Activated CD4-positive, alpha-beta T cell treated with anti-CD3 and anti-CD28 coated beads for 48 hours (primary cell): ENCODE measurements around the gene RGS3.
"Not testable (repeated sequence)": the region's sequence is repeated elsewhere in the genome, so short reads cannot be mapped to it uniquely, and the experiment has no call there.

ENCODE experiments used
- DNase-seq: peaks from one replicate; pipeline ENCODE4 v3.0.0-alpha.2; 2020

RGS3 gene

DNA sequence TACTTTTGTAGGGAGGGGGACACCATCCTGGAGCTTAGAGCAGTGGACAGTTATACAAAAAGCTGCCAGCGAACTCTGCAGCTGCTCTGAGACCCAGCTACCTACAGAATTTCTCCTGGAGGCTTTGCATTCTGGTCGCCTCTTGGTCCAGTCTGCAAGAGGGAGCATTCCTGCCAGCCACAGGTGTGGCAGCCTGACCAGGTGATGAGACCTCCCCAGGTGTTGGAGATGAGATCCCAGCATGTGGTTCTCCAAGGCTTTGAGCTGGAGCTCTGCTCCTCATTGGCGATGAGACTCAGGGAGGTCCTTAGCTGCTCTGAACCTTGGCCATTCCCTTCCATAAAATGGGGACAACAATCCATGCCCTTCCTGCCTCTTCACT lies 69.3 kb downstream of the RGS3 start:
- no peak for DNase-seq

DNA sequence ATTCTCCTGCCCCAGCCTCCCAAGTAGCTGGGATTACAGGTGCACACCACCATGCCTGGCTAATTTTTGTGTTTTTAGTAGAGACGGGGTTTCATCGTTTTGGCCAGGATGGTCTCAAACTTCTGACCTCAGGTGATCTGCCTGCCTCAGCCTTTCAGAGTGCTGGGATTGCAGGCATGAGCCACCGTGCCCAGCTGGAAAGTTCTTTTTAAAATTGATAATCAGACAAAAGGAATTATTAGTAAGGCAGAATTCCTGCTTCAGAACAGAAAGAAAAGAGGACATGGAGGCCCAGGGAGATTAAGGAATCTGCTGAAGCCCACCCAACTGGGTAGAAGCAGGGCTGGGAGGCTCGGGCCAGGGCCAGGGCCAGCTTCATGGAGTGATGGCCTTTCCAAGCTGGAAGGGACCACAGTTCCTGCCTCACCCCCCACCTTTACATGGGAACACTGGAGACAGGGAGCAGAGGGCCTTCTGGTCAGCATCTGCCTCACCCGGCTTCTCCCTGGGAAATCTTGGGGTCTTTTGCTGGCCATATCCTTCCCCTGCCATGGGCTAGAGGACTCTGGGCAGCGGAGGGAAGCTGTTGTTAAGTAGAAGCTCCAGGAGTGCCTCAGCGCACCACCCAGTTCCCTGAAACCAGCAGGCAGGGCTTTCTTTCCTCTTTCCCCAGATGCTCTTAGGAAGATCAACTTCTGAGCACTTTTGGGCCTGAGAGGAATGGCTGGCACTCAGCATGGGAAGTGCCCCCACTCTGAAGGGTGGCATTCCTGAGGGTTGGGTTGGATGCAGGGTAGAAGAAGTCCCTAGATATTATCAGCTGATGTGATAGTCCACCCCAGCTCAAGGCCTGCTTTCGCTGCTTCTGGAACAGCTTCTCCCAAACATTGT lies 70.1 kb downstream of the RGS3 start:
- no peak for DNase-seq

DNA sequence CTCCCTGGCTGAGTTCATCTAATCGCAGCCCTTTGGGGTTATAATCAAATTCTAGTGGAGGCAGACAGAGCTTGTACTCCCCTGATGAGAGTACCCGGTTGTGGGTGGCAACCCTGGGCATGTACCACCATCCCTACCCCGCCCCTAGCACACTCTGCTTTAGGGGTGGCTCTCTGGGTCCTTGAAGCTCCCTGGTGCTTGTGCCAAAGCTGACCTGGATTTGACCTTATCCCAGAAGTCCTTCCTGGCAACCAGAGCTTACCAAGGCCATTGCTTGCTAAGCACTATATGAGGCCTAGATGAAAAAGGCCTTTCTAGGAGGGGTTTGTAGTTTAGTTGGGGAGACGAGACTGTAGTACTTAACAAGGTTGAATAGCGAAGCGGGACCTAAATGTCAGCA lies 72.2 kb downstream of the RGS3 start:
- DNase-seq: no peak

DNA sequence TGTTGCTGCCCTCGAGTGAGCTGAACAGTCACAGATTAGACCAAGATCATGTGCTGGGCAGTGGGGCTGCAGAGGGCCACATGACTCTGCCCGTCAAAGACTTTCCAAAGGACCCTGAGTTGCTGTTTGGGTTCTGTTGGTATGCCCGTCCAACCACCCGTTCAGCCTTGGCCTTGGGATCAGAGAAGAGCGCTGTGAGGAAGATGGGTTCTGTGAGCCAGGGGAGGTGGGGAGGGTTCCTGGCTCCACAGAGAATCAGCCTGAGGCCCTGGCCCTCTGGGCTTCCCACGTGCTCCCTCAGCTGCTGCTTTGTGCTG lies 72.6 kb downstream of the RGS3 start:
- DNase-seq: no peak

- no peak for DNase-seq
Measured at GRCh38 chr9:113536483-113537228, 73.1 kb downstream of the RGS3 start.

DNA sequence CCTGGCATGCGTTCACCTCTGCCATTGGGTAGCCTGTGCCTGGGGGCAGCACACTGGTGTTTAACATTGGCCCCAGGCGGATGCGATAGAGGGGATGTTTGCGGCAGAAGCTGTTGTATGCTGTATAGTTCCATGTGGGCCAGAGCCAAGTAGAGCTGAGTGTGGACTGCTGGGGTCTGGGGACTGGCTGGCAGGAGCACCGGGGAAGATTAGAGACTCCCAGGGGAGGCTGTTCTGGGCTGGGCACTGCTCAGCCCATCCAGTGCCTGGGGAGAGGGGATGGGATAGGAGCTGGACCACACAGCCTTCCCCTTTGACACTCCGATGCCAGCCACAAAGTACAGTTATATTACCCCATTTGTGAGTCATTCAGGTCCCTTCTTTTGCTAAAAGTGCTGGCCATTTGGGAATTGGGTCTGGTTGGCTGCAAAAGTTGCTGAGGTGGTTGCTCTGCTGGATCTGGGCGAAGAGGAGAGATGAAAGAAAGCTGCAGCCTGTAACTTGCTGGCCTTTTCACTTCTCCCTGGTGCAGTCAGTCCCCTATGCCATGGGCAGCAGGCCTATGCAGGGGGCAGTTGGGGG lies 73.8 kb downstream of the RGS3 start:
- DNase-seq: no peak

DNA sequence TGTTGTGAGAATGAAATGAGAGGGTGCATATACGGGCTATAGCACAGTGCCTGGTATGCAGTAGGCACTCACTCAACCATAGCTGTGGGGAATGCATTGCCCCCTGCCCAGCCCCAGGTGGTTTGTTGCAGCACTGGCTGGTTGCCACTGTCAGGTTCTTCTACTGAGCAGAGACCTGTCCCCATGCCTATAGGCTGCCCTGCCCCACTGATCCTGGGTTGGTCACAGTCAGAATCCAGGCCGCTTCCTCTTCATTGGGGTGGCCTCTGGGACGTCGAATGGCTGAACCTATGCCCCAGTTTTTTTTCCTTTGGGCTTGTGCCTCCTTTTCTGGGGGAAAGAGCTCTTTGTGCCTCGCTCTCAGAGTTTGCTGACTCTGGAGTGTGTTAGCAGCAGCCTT lies 74.6 kb downstream of the RGS3 start:
- no peak for DNase-seq

DNA sequence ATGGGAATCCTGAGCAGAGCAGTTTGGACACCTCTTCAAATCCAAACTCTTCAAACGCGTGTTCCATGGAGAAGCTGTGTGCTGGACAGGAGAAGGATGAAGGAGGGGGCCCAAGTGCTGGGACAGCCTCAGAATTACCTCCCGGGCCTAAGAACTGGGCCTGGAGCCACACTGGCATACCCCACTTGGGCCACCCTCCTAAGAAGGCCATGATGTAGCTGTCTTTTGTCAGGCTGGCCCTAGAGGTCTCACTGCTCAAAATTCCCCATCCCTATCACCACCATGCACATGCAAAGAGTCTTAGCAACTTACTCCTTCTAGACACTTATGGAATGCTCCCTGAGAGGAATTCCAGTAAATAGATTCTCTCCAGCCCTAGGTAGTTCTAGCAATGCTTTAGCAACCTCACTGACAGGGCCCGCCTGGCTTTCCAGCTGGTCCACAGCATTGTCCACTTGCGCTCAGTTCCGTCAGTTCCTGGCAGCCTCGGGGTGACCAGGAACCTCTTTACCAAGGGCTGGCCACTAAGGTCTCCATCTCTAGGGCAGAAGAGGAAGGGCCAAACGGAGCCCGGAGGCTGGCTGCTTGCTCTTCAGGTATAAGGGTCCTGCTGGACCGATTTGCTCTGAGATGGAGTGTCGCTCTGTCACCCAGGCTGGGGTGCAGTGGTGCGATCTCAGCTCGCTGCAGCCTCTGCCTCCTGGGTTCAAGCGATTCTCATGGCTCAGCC lies 75.3 kb downstream of the RGS3 start:
- no peak for DNase-seq

- no peak for DNase-seq
Measured at GRCh38 chr9:113540466-113540865, 76.9 kb downstream of the RGS3 start.

- DNase-seq: no peak
Measured at GRCh38 chr9:113541019-113541900, 77.7 kb downstream of the RGS3 start.

- no peak for DNase-seq
Measured at GRCh38 chr9:113542006-113542405, 78.5 kb downstream of the RGS3 start.

GRCh38 chr9:113542741-113543140 lies 79.2 kb downstream of the RGS3 start:
- no peak for DNase-seq

DNA sequence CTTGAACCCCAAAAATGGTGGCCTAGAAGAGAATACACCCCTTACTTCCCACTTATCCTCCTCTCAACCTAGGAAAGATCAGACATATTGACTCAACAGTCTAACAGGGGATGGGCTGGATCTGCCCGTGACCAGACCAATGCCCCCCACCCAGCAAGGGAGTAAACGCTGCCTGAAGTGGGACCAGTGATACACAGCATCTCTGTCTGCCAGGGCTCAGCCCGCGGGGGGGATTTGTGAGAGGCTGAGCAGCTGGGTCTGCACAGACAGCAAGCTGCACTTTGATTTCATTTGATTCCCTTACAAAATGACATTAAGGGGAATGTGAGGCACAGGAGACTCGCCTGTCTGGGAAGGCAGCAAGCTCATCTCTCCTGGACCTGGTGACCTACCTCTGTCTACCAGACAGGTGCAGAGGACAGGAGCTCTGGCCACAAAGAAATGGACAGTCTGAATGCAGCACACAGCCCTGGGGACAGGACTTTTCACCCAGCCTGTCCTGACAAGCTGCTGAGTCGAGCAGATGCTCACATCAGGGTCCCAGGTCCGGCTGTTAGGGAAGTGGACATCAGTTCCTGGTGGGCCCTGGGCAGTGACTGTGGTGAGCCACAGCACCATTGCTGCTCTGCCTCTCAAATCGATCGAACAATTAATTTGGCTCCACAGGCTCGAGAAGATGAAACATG lies 79.9 kb downstream of the RGS3 start:
- DNase-seq: no peak

- DNase-seq: no peak
Measured at GRCh38 chr9:113543982-113544303, 80.4 kb downstream of the RGS3 start.

DNA sequence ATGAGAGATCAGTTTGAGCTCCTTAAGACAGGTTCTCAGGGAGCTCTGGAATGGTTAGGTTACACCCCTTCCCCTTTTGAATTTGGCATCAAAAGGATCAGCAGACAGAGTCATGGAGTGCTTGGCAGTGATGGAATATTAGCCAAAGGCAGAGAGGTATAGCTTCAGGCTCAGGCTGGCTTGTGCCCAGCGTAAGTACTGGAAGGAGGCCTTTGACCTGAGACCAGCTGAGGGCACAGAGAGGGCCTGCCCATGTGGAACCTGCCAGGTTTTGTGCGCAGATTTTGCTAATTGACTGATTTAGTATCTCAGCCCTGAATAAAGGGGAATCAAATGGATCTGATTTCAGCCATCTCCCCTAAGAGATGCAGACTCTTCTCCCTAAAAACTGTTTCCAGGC lies 81.5 kb downstream of the RGS3 start:
- no peak for DNase-seq

GRCh38 chr9:113546566-113546965 lies 83.0 kb downstream of the RGS3 start:
- no peak for DNase-seq

- DNase-seq: no peak
Measured at GRCh38 chr9:113547501-113547900, 84.0 kb downstream of the RGS3 start.

- peak; percentile 49 for DNase-seq
Measured at GRCh38 chr9:113548221-113549041, 84.9 kb downstream of the RGS3 start.

DNA sequence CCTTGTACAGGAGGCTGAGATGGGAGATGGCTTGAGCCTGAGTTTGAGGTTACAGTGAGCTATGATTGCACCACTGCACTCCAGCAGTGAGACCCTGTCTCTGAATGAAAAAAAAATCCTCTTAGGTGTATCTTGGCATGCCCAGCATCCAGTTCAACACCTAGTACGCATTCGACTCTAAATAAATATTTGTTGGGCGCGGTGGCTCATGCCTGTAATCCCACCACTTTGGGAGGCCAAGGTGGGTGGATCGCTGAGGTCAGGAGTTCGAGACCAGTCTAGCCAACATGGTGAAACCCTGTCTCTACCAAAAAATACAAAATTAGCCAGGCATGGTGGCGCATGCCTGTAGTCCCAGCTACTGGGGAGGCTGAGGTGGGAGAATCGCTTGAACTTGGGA lies 86.4 kb downstream of the RGS3 start:
- DNase-seq: not testable (repeated sequence)

- peak; percentile 12 for DNase-seq
Measured at GRCh38 chr9:113556877-113557593, 93.5 kb downstream of the RGS3 start.
